GM15510 (cell line): ENCODE measurements around the gene FGGY.

Experiments used
- POLR2A ChIP-seq: IDR thresholded peaks from 3 replicates; pipeline ENCODE4 v1.6.1; 2011; ENCODE audit warnings: borderline replicate concordance; ENCODE audit not compliant: insufficient read length; ENCODE audit errors: extremely low read depth

The FGGY gene

DNA sequence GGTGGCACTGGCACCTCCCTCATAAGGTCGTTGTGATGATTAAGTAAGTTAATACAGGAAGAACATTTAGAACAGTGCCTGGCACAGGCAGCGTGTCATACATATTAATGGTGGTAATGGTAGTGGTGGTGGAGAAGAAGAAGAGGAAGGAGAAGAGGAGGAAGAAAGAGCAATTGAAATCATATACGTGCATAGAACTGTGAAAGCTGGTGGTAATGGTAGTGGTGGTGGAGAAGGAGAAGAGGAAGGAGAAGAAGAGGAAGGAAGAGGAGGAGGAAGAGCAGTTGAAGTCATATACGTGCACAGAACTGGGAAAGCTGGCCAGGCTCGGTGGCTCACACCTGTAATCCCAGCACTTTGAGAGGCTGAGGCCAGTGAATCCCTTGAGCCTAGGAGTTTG, 396.5 kb downstream of the FGGY start:
- TF ChIP-seq POLR2A = no peak

- TF ChIP-seq POLR2A = no peak
These were observed 398.4 kb downstream of the FGGY start for GRCh38 chr1:59695252-59695651.

GRCh38 chr1:59696421-59697115, 399.7 kb downstream of the FGGY start:
- TF ChIP-seq POLR2A = no peak

DNA sequence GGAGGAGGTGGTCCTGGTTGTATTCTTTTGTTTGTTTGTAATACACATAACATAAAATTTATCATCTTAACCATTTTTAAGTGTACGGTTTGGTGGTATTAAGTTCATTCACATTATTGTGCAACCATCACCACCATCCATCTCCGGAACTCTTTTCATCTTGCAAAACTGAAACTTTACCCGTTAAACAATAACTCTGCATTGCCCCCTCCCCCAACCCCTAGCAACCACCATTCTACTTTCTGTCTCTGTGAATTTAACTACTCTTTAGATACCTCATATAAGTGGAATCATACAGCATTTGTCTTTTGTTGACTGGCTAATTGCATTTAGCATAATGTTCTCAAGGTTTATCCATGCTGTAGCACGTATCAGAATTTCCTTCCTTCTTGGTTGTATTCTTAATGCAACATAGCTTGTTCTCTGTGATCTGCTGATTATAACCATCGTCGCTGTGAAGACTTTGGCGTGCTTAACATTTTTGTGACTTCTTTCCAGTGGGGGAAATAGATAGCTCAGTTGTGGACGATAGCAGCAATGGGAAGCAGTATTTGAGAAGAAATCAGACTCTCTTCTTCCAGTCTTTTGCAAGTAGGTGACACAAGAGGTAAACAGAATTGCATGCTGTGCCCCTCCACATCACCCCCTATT, 400.4 kb downstream of the FGGY start:
- no peak for TF ChIP-seq POLR2A

GRCh38 chr1:59698386-59698785, 401.5 kb downstream of the FGGY start:
- no peak for TF ChIP-seq POLR2A

DNA sequence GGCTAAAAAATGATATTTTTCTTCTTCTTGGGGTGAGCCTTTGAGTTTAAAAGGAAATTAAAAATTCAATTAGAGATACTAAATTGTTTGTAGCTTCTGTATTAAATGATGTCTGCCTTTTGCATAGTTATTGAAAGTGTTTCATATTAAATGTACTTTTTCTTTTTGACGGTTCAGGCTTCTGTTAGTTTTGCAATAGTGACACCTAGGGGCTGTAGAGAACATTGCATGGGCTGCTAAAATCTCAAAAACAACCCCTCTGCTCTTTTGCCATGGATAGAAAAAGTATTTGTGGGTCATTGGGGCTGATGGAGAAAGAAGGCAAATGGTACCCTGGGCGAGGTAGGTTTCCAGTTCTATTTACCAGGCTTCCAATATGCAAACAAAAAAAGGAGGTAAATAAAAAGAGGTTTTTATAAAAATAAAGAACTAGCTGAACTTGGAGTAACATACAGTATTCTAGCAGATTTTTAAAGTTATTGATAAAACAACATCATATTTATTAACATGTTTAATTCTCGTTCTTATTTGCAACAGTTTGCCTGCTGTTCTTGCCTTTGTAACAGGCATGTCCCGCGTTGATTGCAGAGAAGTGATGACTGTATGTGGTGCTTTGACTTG, 402.4 kb downstream of the FGGY start:
- TF ChIP-seq POLR2A = no peak

DNA sequence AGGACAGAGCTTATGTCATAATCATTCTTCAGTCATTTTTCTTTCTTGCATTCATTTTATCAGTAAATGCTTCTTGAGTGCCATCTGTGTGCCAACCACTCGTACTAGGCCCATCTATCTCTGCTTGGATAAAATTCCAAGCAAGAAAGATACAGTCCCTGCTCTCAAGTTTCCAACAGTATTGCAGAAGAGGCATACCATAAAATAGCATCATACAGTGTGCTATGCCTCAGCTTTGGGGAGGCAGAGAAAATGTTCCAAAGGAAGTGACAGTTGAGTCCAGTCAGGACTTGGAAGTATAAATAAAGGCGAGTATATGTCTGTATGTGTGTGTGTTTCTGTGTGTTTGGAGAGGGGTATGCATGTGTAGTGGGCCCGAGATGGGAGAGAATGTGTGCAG, 404.5 kb downstream of the FGGY start:
- TF ChIP-seq POLR2A = no peak

DNA sequence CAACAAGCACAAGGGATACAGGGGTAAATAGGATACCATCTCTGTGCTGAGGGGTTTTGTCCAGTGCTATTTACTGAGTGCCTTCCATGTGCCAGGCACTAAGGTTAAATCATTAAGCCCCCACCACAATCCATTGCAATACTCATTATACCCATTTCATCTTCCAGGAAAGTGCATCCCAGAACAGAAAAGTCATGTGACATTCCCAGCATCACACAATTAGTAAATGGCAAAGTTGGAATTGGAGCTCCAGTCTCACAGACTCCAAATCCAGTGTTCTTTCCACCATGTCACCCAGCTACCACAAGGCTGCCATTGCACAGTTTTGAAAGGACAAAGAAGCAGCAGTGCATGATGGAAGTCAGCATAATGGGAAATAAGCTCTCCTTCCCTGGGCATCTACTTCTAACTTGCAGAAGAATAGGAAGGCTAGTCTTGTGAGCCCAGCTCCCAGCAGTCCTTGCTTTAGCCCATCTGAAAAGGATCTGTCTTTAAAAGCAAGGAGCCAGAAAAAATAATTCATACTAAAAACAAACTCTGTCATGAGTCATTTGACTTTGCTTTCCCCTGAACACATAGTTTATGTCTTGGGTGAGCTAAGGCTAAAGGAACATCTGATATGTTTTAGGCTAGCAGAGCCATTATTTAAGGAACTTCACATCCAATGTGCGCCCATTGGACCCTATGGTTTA, 406.5 kb downstream of the FGGY start:
- no peak for TF ChIP-seq POLR2A

DNA sequence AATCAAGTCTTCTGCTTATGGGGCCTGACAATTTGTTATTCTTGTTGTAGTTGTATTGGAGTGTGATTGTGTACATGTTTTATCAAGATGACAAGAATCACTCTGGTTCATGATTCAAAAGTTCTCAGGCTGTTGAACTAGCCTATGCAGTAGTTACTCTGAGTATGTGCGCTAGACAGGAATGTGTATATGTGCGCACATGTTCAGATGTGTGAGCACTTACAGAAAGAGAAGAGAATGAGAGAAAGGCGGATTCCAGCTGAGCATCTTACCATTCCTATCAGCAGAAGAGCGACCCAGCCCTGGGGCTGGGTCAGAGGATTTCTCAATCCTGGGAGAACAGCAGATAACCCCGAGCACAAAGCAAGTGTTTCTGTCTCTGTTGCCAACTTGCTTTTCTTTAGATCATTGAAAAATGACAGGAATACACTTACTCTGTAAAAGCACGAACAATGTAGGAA, 407.1 kb downstream of the FGGY start:
- no peak for TF ChIP-seq POLR2A

- no peak for TF ChIP-seq POLR2A
These were observed 407.8 kb downstream of the FGGY start for GRCh38 chr1:59704716-59705115.

GRCh38 chr1:59705466-59706302, 408.8 kb downstream of the FGGY start:
- TF ChIP-seq POLR2A = no peak

DNA sequence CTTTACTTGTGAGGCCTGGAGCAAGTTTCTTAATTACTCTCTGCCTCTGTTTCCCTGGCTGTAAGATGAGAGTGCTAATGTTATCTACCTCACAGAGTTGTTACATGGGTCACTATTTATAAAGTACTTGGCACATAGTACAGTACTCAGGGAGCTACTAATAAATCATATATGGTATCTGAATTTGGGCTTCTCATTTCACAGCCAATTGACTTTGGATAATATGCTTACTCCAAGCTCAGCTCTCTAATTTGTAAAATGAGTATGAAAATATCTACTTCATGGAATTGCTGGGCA, 409.4 kb downstream of the FGGY start:
- no peak for TF ChIP-seq POLR2A

- no peak for TF ChIP-seq POLR2A
These were observed 410.4 kb downstream of the FGGY start for GRCh38 chr1:59707178-59707791.

DNA sequence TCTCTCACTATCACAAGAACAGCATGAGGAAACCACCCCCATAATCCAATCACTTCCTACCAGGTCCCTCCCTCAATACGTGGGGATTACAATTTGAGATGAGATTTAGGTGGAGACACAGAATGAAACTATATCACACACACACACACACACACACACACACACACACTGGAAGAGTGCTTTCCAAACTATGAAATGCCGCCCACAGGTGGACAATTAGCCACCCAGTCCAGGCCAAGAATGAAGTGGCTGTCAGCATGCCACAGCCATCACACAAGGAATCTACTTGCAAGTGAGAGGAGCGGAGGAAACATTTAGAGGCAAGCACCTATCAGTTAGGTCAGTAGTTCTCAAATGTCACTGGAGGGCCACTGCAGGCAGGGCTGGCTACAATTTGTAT, 412.4 kb downstream of the FGGY start:
- no peak for TF ChIP-seq POLR2A

- TF ChIP-seq POLR2A = no peak
These were observed 417.3 kb downstream of the FGGY start for GRCh38 chr1:59714219-59714618.

- no peak for TF ChIP-seq POLR2A
These were observed 418.1 kb downstream of the FGGY start for GRCh38 chr1:59714966-59715365.
